DOHH2 (cell line): ENCODE measurements around the gene HOXC5.

ENCODE experiments used
- H3F3A ChIP-seq: fragments of 200-600 bp; sonication (generic), shearing (Covaris generic); 2 replicates; pipeline ENCODE4 v1.6.0; 2016; ENCODE audit warnings: antibody characterized with exemption, mild to moderate bottlenecking; ENCODE audit not compliant: control insufficient read depth, insufficient read depth
- H3K27ac ChIP-seq: fragments of 200-600 bp; sonication (generic); 2 replicates; pipeline ENCODE4 v1.5.1; 2014; ENCODE audit warnings: low read depth, mild to moderate bottlenecking, low read length, moderate library complexity
- H3K27me3 ChIP-seq: fragments of 200-600 bp; sonication (generic); 2 replicates; pipeline ENCODE4 v1.6.1; 2014; ENCODE audit warnings: mild to moderate bottlenecking, low read length, mixed read lengths; ENCODE audit not compliant: control insufficient read depth
- H3K36me3 ChIP-seq: fragments of 200-600 bp; sonication (generic); 2 replicates; pipeline ENCODE4 v1.6.1; 2014; ENCODE audit warnings: mild to moderate bottlenecking, low read length, moderate library complexity, mixed read lengths; ENCODE audit not compliant: control insufficient read depth
- H3K4me1 ChIP-seq: fragments of 200-600 bp; sonication (generic); 2 replicates; pipeline ENCODE4 v1.6.1; 2014; ENCODE audit warnings: mild to moderate bottlenecking, low read length, mixed read lengths; ENCODE audit not compliant: control insufficient read depth
- H3K4me2 ChIP-seq: fragments of 200-600 bp; sonication (generic); 2 replicates; pipeline ENCODE4 v1.6.0; 2014; ENCODE audit warnings: mild to moderate bottlenecking, low read length, moderate library complexity
- H3K4me3 ChIP-seq: fragments of 200-600 bp; sonication (generic); 2 replicates; pipeline ENCODE4 v1.5.1; 2014; ENCODE audit warnings: mild to moderate bottlenecking, low read length, mixed read lengths
- H3K79me2 ChIP-seq: fragments of 200-600 bp; sonication (generic); 2 replicates; pipeline ENCODE4 v1.6.1; 2014; ENCODE audit warnings: mild to moderate bottlenecking, low read length, mixed read lengths; ENCODE audit not compliant: control insufficient read depth
- H3K9me2 ChIP-seq: fragments of 200-600 bp; sonication (generic); replicated peaks from 2 replicates; pipeline ENCODE4 v1.6.1; 2014; ENCODE audit warnings: mild to moderate bottlenecking, low read length, mixed read lengths; ENCODE audit not compliant: control insufficient read depth
- H3K9me3 ChIP-seq: fragments of 200-600 bp; sonication (generic); 2 replicates; pipeline ENCODE4 v1.6.1; 2014; ENCODE audit warnings: antibody characterized with exemption, low read length, mixed read lengths; ENCODE audit not compliant: control insufficient read depth, insufficient read depth
- H4K20me1 ChIP-seq: fragments of 200-600 bp; sonication (generic); 2 replicates; pipeline ENCODE4 v1.6.0; 2014; ENCODE audit warnings: low read depth, mild to moderate bottlenecking, antibody characterized with exemption, low read length, moderate library complexity; ENCODE audit not compliant: control insufficient read depth, insufficient read depth
- EZH2phosphoT487 ChIP-seq: fragments of 200-600 bp; sonication (generic); IDR thresholded peaks from 2 replicates; pipeline ENCODE4 v1.6.1; 2017; ENCODE audit warnings: borderline replicate concordance, mild to moderate bottlenecking, antibody characterized with exemption, low read length, moderate library complexity, mixed read lengths
- TF ChIP-seq, protein P1 (sequence below): fragments of 200-600 bp; sonication (generic); IDR thresholded peaks from one replicate; pipeline ENCODE4 v1.5.1; 2014; ENCODE audit warnings: antibody characterized with exemption, mild to moderate bottlenecking, low read depth, low read length; ENCODE audit not compliant: poor library complexity, severe bottlenecking

HOXC5 gene

DNA sequence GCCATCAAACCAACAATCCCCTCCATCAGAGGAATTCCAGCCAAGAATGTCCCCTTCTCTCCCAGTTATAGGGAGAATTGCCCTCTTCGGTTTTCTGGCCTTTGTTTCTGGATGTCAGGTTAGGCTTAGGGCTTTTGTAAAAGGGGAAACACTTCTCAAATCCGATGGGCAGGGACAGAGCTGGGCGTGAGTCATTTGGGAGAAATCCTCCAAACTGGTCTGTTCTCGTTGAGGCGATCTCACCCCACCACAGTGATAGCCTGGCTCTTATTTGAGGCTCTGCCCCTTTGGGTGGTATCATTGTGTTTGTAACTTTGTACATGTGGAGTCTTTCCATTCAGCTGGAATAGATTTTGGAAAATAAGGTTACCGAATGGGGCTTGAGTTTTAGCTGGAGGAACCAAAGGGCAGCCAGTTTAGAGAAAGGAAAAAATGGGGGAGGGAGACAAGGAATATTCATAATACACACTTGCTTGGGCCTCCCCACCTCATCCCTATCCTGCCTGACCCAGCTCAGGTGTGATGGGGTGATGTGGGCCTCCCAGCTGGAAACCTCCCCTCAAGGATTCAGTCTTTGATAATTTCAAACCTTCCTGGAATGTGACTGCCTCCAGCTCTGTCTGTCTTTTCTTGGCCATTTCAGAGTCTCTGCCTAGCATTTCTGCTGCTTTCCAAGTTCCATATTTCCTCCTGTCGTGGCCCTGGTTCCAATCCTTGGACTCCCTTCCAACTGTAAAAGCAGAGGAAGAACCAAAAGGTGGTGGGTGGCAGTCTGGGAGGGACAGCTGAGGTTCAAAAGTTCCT is 28.3 kb downstream of the HOXC5 start:
- Histone ChIP-seq H3K27ac (no peak overlapping the region), H3K4me3 (no peak overlapping the region), H3K9me2 (no peaks in the 10 kb centered on the region), H3F3A (no peaks in the 10 kb centered on the region), H3K4me1 (peaks cover 4% of the 10 kb centered on the region), H4K20me1 (no peaks in the 10 kb centered on the region), H3K79me2 (peaks cover 3% of the 10 kb centered on the region), H3K9me3 (no peaks in the 10 kb centered on the region), H3K36me3 (peaks cover 10% of the 10 kb centered on the region), H3K27me3 (no peaks in the 10 kb centered on the region), H3K4me2 (no peak overlapping the region)
- TF ChIP-seq, protein P1, sequence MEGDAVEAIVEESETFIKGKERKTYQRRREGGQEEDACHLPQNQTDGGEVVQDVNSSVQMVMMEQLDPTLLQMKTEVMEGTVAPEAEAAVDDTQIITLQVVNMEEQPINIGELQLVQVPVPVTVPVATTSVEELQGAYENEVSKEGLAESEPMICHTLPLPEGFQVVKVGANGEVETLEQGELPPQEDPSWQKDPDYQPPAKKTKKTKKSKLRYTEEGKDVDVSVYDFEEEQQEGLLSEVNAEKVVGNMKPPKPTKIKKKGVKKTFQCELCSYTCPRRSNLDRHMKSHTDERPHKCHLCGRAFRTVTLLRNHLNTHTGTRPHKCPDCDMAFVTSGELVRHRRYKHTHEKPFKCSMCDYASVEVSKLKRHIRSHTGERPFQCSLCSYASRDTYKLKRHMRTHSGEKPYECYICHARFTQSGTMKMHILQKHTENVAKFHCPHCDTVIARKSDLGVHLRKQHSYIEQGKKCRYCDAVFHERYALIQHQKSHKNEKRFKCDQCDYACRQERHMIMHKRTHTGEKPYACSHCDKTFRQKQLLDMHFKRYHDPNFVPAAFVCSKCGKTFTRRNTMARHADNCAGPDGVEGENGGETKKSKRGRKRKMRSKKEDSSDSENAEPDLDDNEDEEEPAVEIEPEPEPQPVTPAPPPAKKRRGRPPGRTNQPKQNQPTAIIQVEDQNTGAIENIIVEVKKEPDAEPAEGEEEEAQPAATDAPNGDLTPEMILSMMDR, result no peak
- no peak for TF ChIP-seq EZH2phosphoT487

DNA sequence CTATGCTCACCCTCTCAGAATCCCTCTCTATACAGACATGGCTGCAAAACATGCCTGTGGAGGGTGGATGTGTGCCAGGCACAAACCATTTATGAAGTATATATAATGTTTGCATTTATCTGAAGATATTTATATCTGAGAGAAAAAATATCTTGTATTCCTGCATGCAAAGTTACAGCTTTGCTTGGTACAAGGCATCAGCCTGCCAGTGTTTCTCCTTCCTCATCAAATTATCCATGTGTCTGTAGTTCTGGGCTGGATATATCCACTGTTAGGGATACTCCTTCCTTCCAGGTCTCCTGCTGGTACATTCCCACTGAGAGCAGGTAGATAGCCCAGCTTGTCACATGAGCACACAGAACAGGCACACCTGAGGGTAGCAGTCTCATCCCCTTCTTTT is 32.8 kb downstream of the HOXC5 start:
- no peaks in the 10 kb centered on the region for H4K20me1 ChIP-seq
- no peaks in the 10 kb centered on the region for H3K4me1 ChIP-seq
- TF ChIP-seq, protein P1, result no peak
- TF ChIP-seq EZH2phosphoT487, result no peak
- H3K27ac ChIP-seq, result no peak overlapping the region
- H3K9me3 ChIP-seq, result no peaks in the 10 kb centered on the region
- H3K27me3 ChIP-seq, result no peaks in the 10 kb centered on the region
- H3K4me3 ChIP-seq, result no peak overlapping the region
- no peaks in the 10 kb centered on the region for H3F3A ChIP-seq
- no peaks in the 10 kb centered on the region for H3K36me3 ChIP-seq
- no peak overlapping the region for H3K4me2 ChIP-seq
- H3K9me2 ChIP-seq, result no peaks in the 10 kb centered on the region
- no peaks in the 10 kb centered on the region for H3K79me2 ChIP-seq

DNA sequence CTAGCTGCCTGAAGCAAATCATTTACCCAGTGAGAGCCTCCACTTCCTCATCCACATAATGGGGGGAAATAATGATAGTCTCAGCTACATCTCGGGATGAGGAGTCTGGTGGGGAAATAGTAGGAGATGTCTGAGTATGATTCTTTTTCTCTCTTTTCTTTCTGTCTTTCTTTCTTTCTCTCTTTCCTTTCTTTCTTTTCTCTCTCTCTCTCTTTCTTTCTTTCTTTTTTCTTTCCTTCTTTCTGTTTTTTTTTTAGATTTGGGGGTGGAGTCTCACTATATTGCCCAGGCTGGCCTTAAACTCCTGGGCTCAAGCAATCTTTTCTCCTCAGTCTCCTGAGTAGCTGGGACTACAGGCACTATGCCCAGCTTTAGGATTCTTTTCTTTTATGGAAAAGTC is 33.6 kb downstream of the HOXC5 start:
- no peaks in the 10 kb centered on the region for H3K9me2 ChIP-seq
- H3K79me2 ChIP-seq, result no peaks in the 10 kb centered on the region
- H4K20me1 ChIP-seq, result no peaks in the 10 kb centered on the region
- no peak overlapping the region for H3K4me2 ChIP-seq
- no peaks in the 10 kb centered on the region for H3F3A ChIP-seq
- no peaks in the 10 kb centered on the region for H3K36me3 ChIP-seq
- H3K4me1 ChIP-seq, result no peaks in the 10 kb centered on the region
- H3K9me3 ChIP-seq, result no peaks in the 10 kb centered on the region
- H3K4me3 ChIP-seq, result no peak overlapping the region
- H3K27ac ChIP-seq, result no peak overlapping the region
- no peak for TF ChIP-seq EZH2phosphoT487
- TF ChIP-seq, protein P1, result no peak
- H3K27me3 ChIP-seq, result peaks cover 2% of the 10 kb centered on the region; the same call in 1 of the 2 replicates
